Osteoblast (primary cell): ENCODE results near the gene DPF3. TPM values are rescaled to one million over a fixed set of nuclear protein-coding genes. Genes with fewer than 3 reads are reported as not detected.

Experiments used
- DNase-seq: peaks from one replicate; pipeline ENCODE4 v3.0.0; 2011; ENCODE audit warnings: low spot score, mixed read lengths; ENCODE audit not compliant: insufficient read length; ENCODE audit errors: missing footprints
- H2AFZ ChIP-seq: 2 replicates; pipeline ENCODE4 v1.6.0; 2011; ENCODE audit warnings: mild to moderate bottlenecking, low read length
- H3K27ac ChIP-seq: 2 replicates; pipeline ENCODE4 v1.5.1; 2011; ENCODE audit warnings: mild to moderate bottlenecking, low read depth, low read length, moderate library complexity
- H3K27me3 ChIP-seq: 2 replicates; pipeline ENCODE4 v1.6.0; 2012; ENCODE audit warnings: mild to moderate bottlenecking, control low read depth, inconsistent platforms, low read length, moderate library complexity; ENCODE audit not compliant: insufficient read depth
- H3K36me3 ChIP-seq: 2 replicates; pipeline ENCODE4 v1.5.1; 2011; ENCODE audit warnings: mild to moderate bottlenecking, low read length, control low read depth, moderate library complexity; ENCODE audit not compliant: insufficient read depth
- H3K4me1 ChIP-seq: 2 replicates; pipeline ENCODE4 v1.5.1; 2011; ENCODE audit warnings: mild to moderate bottlenecking, low read length, control low read depth, moderate library complexity; ENCODE audit not compliant: insufficient read depth
- H3K4me2 ChIP-seq: 2 replicates; pipeline ENCODE4 v1.6.0; 2011; ENCODE audit warnings: mild to moderate bottlenecking, low read length; ENCODE audit not compliant: insufficient read depth
- H3K4me3 ChIP-seq: fragments of 200-600 bp; sonication (generic); 3 replicates; pipeline ENCODE4 v1.5.1; 2012; ENCODE audit warnings: mild to moderate bottlenecking, low read length, inconsistent platforms; ENCODE audit not compliant: insufficient read depth
- H3K79me2 ChIP-seq: 2 replicates; pipeline ENCODE4 v1.6.0; 2012; ENCODE audit warnings: mild to moderate bottlenecking, low read length, control low read depth, inconsistent platforms; ENCODE audit not compliant: insufficient read depth
- H3K9me3 ChIP-seq: 2 replicates; pipeline ENCODE4 v1.5.1; 2011; ENCODE audit warnings: low read depth, low read length, control low read depth
- H4K20me1 ChIP-seq: 2 replicates; pipeline ENCODE4 v1.6.0; 2012; ENCODE audit warnings: mild to moderate bottlenecking, low read length, control low read depth; ENCODE audit not compliant: insufficient read depth
- total RNA-seq: library from RNA; depleted of rRNA; stranded (reverse); fragments of >200 nt; gene quantifications from 2 replicates; pipeline ENCODE4 v1.2.3, GENCODE V29; 2012
- TF ChIP-seq, protein P1 (sequence below): IDR thresholded peaks from 2 replicates; pipeline ENCODE4 v1.5.1; 2011; ENCODE audit warnings: mild to moderate bottlenecking, low read depth, low read length, moderate library complexity; ENCODE audit errors: extremely low read depth

DPF3 gene
- total RNA-seq, 1 donor = 1.8 TPM

DNA sequence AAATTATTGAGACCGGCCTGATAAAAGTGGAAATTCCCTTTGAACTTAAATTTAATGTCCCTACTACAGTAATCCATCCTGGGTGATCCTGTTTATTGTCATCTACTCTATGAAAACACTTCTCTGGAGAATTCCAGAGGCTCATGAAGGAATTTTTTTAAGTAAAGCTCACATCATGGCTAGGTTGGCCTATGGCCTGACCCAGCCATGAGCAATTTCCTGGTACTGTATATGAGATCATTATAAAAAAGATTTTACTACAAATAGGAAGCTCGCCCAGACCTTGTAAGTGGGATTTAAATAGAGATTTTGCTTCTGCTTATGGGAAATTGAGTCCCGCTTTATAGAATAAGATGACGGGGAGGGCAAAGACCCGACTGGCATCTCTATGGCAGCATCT, 215.5 kb downstream of the DPF3 start:
- peak overlapping the region; percentile 23 for H3K4me2 ChIP-seq
- H3K27ac ChIP-seq = peak overlapping the region; percentile 85
- H3K4me3 ChIP-seq = no peak overlapping the region
- H3K27me3 ChIP-seq = no peaks in the 10 kb centered on the region
- no peaks in the 10 kb centered on the region for H3K79me2 ChIP-seq
- no peaks in the 10 kb centered on the region for H4K20me1 ChIP-seq
- no peaks in the 10 kb centered on the region for H3K9me3 ChIP-seq
- DNase-seq = peak; percentile 95
- H3K4me1 ChIP-seq = peaks cover 32% of the 10 kb centered on the region
- no peak overlapping the region for H2AFZ ChIP-seq
- no peaks in the 10 kb centered on the region for H3K36me3 ChIP-seq
- TF ChIP-seq, protein P1, sequence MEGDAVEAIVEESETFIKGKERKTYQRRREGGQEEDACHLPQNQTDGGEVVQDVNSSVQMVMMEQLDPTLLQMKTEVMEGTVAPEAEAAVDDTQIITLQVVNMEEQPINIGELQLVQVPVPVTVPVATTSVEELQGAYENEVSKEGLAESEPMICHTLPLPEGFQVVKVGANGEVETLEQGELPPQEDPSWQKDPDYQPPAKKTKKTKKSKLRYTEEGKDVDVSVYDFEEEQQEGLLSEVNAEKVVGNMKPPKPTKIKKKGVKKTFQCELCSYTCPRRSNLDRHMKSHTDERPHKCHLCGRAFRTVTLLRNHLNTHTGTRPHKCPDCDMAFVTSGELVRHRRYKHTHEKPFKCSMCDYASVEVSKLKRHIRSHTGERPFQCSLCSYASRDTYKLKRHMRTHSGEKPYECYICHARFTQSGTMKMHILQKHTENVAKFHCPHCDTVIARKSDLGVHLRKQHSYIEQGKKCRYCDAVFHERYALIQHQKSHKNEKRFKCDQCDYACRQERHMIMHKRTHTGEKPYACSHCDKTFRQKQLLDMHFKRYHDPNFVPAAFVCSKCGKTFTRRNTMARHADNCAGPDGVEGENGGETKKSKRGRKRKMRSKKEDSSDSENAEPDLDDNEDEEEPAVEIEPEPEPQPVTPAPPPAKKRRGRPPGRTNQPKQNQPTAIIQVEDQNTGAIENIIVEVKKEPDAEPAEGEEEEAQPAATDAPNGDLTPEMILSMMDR = no peak

DNA sequence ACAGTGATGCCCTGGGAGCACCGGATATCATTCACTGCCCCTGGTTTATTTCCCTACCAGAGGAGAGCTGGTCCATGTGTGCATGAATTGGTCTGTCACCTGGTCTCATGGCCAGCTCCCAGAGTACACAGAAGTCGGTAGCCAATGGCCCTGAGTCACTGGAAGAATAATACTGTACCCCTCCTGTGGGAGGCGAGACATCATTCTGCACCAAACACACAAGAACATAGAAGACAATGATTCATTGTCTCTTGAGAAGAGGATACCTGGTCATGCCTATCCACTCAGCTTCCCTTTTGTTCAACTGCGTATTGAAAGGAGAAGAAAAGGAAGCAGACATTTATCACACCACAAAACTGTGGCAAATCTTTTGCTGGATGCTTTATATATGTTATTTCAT, 216.2 kb downstream of the DPF3 start:
- H3K4me2 ChIP-seq = no peak overlapping the region
- H4K20me1 ChIP-seq = no peaks in the 10 kb centered on the region
- H3K79me2 ChIP-seq = no peaks in the 10 kb centered on the region
- H3K4me3 ChIP-seq = no peak overlapping the region
- no peaks in the 10 kb centered on the region for H3K36me3 ChIP-seq
- H3K9me3 ChIP-seq = no peaks in the 10 kb centered on the region
- no peak overlapping the region for H2AFZ ChIP-seq
- H3K27me3 ChIP-seq = no peaks in the 10 kb centered on the region
- H3K4me1 ChIP-seq = peaks cover 32% of the 10 kb centered on the region
- TF ChIP-seq, protein P1 = no peak
- peak overlapping the region; percentile 85 for H3K27ac ChIP-seq
- DNase-seq = peak; percentile 82

DNA sequence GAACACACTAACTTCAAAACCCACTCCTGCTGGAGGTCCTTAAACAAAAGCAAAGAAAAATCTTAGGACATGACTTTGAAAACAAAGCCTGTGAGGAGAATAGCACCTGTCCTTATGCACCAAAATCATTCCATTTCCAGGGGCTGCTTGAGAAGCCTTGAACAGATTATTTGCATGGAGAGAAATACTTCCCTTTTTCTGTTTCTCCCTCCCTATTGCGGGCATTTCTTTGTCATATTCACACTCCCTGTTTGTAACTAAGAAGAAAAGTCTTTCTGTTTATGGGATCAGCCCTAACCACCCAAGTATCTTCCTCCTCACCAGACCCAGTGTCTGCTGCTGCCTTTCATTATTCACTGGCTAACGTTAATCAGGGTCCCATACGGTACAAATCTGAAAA, 218.8 kb downstream of the DPF3 start:
- no peak for DNase-seq
- H3K27me3 ChIP-seq = no peaks in the 10 kb centered on the region
- no peak overlapping the region for H3K4me3 ChIP-seq
- no peak overlapping the region for H3K27ac ChIP-seq
- TF ChIP-seq, protein P1 = no peak
- no peaks in the 10 kb centered on the region for H3K9me3 ChIP-seq
- H4K20me1 ChIP-seq = no peaks in the 10 kb centered on the region
- no peaks in the 10 kb centered on the region for H3K36me3 ChIP-seq
- H2AFZ ChIP-seq = no peak overlapping the region
- H3K4me2 ChIP-seq = no peak overlapping the region
- peaks cover 16% of the 10 kb centered on the region for H3K4me1 ChIP-seq
- H3K79me2 ChIP-seq = no peaks in the 10 kb centered on the region

DNA sequence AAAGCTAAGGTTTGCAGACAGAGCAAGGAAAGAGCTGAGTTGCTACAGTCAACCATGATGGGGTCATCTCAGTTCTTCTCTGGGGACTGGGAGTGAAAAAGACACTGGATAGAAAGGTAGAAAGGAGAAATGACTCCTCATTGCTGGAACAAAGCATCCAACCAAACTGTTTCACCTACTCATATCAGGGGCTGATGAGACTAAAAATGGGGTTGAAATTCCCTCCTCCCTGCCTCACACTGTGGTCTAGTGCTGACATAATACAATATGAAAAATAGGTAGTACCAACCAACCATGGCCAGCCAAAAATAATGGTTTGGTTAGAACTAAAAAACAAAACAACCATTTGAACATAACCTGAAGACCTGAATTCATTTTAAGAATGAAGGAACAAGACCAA, 220.7 kb downstream of the DPF3 start:
- Histone ChIP-seq H3K27ac (no peak overlapping the region), H4K20me1 (no peaks in the 10 kb centered on the region), H3K79me2 (no peaks in the 10 kb centered on the region), H2AFZ (no peak overlapping the region), H3K4me2 (no peak overlapping the region), H3K4me3 (no peak overlapping the region), H3K36me3 (no peaks in the 10 kb centered on the region), H3K4me1 (peaks cover 6% of the 10 kb centered on the region), H3K9me3 (no peaks in the 10 kb centered on the region), H3K27me3 (no peaks in the 10 kb centered on the region)
- no peak for DNase-seq
- TF ChIP-seq, protein P1 = no peak
